Thyroid gland (tissue), 4 donors: ENCODE data around the gene SOCS7. TPM values are rescaled to one million over a fixed set of nuclear protein-coding genes. Genes with fewer than 3 reads are reported as not detected.

ENCODE experiments used
- DNase-seq, 2 donors: peaks; one replicate each; pipeline ENCODE4 v3.0.0-alpha.2; 2019
- H3K27ac ChIP-seq, 3 donors: fragments of 200-600 bp; sonication (generic); 1 replicate in 2 of 3; 2 replicates in 1 of 3; pipeline ENCODE4 v1.5.1; 2016 to 2019; ENCODE audit warnings: mild to moderate bottlenecking in 1 of 3, moderate library complexity in 1 of 3
- H3K27me3 ChIP-seq: fragments of 200-600 bp; sonication (generic); one replicate; pipeline ENCODE4 v1.5.1; 2019
- H3K36me3 ChIP-seq, 2 donors: fragments of 200-600 bp; sonication (generic); one replicate each; pipeline ENCODE4 v1.5.1; 2016 to 2019
- H3K4me1 ChIP-seq, 2 donors: fragments of 200-600 bp; sonication (generic); one replicate each; pipeline ENCODE4 v1.5.1; 2017 to 2019
- H3K4me3 ChIP-seq, 3 donors: fragments of 200-600 bp; sonication (generic); replicated peaks in 1 of 3; 1 replicate in 2 of 3; 2 replicates in 1 of 3; pipeline ENCODE4 v1.5.1; 2016; ENCODE audit warnings: mild to moderate bottlenecking in 1 of 3
- H3K9me3 ChIP-seq: fragments of 200-600 bp; sonication (generic); one replicate; pipeline ENCODE4 v1.5.1; 2017
- POLR2A ChIP-seq, 2 donors: fragments of 450-650 bp; IDR thresholded peaks; one replicate each; pipeline ENCODE4 v1.6.1; 2017; ENCODE audit warnings: antibody characterized with exemption in 2 of 2, mild to moderate bottlenecking in 2 of 2, moderate library complexity in 1 of 2
- WGBS, 2 donors: methylation state at CpG; one replicate each; pipeline ENCODE4 v1.1.5; 2017; 5-methylcytosine and 5-hydroxymethylcytosine counted together
- intact Hi-C: fragments of 100-400 bp; cut with DNase I; formaldehyde crosslinking; loops from one replicate; pipeline ENCODE4 v1.15.1; 2023
- total RNA-seq, 4 donors: library from RNA; depleted of rRNA; stranded (reverse); fragments of >200 nt; gene quantifications; one replicate each; pipeline ENCODE4 v1.2.3, GENCODE V29; 2016
- TF ChIP-seq, protein P1 (sequence below), 6 experiments: fragments of 200-600 bp in 3 of 6; fragments of 450-650 bp in 3 of 6; sonication (generic) in 3 of 6; IDR thresholded peaks; one replicate each; pipeline ENCODE4 v1.5.1; 2016 to 2019; ENCODE audit warnings: antibody characterized with exemption in 6 of 6, mild to moderate bottlenecking in 2 of 6, inconsistent platforms in 1 of 6, moderate library complexity in 1 of 6

The SOCS7 gene
- total RNA-seq, 4 donors from 2014 or later = 17.1 to 22.3 (median 20.1) TPM

DNA sequence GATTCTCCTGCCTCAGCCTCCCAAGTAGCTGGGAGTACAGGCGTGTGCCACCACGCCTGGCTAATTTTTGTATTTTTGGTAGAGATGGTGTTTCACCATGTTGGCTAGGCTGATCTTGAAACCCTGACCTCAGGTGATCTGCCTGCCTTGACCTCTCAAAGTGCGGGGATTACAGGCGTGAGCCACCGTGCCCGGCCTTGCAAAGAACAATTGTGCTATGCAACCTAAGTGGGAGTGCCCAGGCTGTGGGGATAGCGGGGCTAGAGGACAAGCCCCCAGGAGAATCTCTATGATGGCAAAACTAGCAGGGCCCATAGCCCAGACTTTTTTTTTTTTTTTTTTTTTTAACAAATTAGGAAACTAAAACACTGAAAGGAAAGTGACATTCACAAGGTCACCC, 5.9 kb upstream of the SOCS7 start:
- intact Hi-C loops = no loop called here
- DNase-seq = no peak

DNA sequence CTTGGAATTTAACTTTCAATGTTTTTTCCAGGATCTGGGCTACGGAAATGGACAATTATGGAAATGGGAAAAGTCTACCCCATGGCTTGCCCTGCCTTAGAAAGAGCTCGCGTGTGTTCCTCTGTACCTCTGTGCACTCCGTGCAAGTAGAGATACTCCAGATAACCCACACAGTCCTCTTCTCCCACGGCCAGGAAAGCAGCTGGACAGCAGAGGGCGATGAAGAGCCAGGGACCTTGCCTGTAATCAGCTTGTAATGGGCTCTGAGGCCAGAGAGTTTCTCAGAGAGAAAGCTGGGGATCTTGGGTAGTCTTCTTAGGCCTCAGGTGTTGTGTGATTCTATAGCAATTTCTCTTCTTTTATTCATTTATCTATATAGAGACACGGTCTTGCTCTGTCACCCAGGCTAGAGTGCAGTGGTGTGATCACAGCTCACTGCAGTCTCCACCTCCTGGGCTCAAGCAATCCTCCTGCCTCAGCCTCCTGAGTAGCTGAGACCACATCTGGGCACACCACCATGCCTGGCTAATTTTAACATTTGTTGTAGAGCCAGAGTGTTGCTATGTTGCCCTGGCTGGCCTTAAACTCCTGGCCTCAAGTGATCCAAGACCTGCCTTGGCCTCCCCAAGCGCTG, 2.4 kb upstream of the SOCS7 start:
- H3K27me3 ChIP-seq = no peaks in the 10 kb centered on the region
- H3K4me1 ChIP-seq = peaks cover 12 to 17% of the 10 kb centered on the region in 2 donors
- peak; percentile 89 to 91 for DNase-seq
- no peak overlapping the region for H3K27ac ChIP-seq
- intact Hi-C loops = loop anchor here (2.0 kb wide), 1 partner anchor 66 kb away; no protein-coding TSS in a partner anchor
- no peak overlapping the region for H3K4me3 ChIP-seq
- no peak for TF ChIP-seq POLR2A (IDR thresholded peaks at IDR 0.05)
- TF ChIP-seq, protein P1, sequence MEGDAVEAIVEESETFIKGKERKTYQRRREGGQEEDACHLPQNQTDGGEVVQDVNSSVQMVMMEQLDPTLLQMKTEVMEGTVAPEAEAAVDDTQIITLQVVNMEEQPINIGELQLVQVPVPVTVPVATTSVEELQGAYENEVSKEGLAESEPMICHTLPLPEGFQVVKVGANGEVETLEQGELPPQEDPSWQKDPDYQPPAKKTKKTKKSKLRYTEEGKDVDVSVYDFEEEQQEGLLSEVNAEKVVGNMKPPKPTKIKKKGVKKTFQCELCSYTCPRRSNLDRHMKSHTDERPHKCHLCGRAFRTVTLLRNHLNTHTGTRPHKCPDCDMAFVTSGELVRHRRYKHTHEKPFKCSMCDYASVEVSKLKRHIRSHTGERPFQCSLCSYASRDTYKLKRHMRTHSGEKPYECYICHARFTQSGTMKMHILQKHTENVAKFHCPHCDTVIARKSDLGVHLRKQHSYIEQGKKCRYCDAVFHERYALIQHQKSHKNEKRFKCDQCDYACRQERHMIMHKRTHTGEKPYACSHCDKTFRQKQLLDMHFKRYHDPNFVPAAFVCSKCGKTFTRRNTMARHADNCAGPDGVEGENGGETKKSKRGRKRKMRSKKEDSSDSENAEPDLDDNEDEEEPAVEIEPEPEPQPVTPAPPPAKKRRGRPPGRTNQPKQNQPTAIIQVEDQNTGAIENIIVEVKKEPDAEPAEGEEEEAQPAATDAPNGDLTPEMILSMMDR (IDR thresholded peaks at IDR 0.05) = peak; percentile 49 to 95 (median 91)
- no peaks in the 10 kb centered on the region for H3K9me3 ChIP-seq
- WGBS, 2 donors = 14% methylated on average over 8 of the region's 8 CpGs
- H3K36me3 ChIP-seq = no peaks in the 10 kb centered on the region

More for the DNA sequence above, 5.9 kb upstream of the SOCS7 start:
- Histone ChIP-seq H3K27ac (no peak overlapping the region), H3K9me3 (no peaks in the 10 kb centered on the region), H3K36me3 (no peaks in the 10 kb centered on the region), H3K27me3 (no peaks in the 10 kb centered on the region), H3K4me1 (peaks cover 0 to 5% of the 10 kb centered on the region in 2 donors), H3K4me3 (no peak overlapping the region)
- 97 to 98% methylated on average over 7 of the region's 7 CpGs for WGBS, 2 donors
- TF ChIP-seq, protein P1 (IDR thresholded peaks at IDR 0.05) = no peak
- TF ChIP-seq POLR2A (IDR thresholded peaks at IDR 0.05) = no peak

GRCh38 chr17:38350035-38350434, 1.6 kb upstream of the SOCS7 start:
- no peaks in the 10 kb centered on the region for H3K9me3 ChIP-seq
- 96 to 98% methylated on average over 2 of the region's 2 CpGs for WGBS, 2 donors
- no peaks in the 10 kb centered on the region for H3K36me3 ChIP-seq
- H3K4me3 ChIP-seq = no peak overlapping the region
- no peaks in the 10 kb centered on the region for H3K27me3 ChIP-seq
- peaks cover 20 to 25% of the 10 kb centered on the region in 2 donors for H3K4me1 ChIP-seq
- no peak for DNase-seq
- H3K27ac ChIP-seq = no peak overlapping the region
- intact Hi-C loops = no loop called here
- TF ChIP-seq POLR2A (IDR thresholded peaks at IDR 0.05) = no peak
- TF ChIP-seq, protein P1 (IDR thresholded peaks at IDR 0.05) = no peak

DNA sequence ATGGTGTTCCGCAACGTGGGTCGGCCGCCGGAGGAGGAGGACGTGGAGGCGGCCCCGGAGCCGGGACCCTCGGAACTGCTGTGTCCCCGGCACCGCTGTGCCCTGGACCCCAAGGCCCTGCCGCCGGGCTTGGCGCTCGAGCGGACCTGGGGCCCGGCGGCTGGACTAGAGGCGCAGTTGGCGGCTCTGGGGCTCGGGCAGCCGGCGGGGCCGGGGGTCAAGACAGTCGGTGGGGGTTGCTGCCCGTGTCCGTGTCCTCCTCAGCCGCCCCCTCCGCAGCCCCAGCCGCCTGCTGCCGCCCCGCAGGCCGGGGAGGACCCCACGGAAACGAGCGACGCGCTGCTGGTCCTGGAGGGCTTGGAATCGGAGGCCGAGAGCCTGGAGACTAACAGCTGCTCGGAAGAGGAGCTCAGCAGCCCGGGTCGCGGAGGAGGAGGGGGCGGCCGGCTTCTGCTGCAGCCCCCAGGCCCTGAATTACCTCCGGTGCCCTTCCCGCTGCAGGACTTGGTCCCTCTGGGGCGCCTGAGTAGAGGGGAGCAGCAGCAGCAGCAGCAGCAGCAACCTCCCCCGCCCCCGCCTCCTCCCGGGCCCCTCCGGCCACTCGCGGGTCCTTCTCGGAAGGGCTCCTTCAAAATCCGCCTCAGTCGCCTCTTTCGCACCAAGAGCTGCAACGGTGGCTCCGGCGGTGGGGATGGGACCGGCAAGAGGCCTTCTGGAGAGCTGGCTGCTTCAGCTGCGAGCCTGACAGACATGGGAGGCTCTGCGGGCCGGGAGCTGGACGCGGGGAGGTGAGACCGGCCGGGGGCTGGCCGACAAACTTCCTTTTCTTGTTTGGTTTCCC, 821 bp downstream of the SOCS7 start:
- 0 to 2% methylated on average over 12 to 15 of the region's 72 CpGs for WGBS, 2 donors

More for the DNA sequence above, 821 bp downstream of the SOCS7 start:
- Histone ChIP-seq H3K36me3 (no peaks in the 10 kb centered on the region), H3K4me1 (peaks cover 39 to 43% of the 10 kb centered on the region in 2 donors), H3K27me3 (no peaks in the 10 kb centered on the region), H3K9me3 (no peaks in the 10 kb centered on the region), H3K4me3 (peak overlapping the region; percentile 67 to 95 (median 75)), H3K27ac (peak overlapping the region; percentile 26 to 71 (median 68))
- intact Hi-C loops = no loop called here
- TF ChIP-seq, protein P1 (IDR thresholded peaks at IDR 0.05) = no peak
- TF ChIP-seq POLR2A (IDR thresholded peaks at IDR 0.05) = no peak
- DNase-seq = peak; percentile 39 to 42
